IPS-NIHi11 (cell line): ENCODE results near the gene ZSCAN10.
A peak's percentile ranks its signal among the peaks of the same experiment; 100 is the strongest.
"Not testable (repeated sequence)": the region's sequence is repeated elsewhere in the genome, so short reads cannot be mapped to it uniquely, and the experiment has no call there.

ENCODE experiments used
- DNase-seq: peaks from one replicate; pipeline ENCODE4 v3.0.0; 2012; ENCODE audit warnings: mixed read lengths, low spot score

The ZSCAN10 gene

DNA sequence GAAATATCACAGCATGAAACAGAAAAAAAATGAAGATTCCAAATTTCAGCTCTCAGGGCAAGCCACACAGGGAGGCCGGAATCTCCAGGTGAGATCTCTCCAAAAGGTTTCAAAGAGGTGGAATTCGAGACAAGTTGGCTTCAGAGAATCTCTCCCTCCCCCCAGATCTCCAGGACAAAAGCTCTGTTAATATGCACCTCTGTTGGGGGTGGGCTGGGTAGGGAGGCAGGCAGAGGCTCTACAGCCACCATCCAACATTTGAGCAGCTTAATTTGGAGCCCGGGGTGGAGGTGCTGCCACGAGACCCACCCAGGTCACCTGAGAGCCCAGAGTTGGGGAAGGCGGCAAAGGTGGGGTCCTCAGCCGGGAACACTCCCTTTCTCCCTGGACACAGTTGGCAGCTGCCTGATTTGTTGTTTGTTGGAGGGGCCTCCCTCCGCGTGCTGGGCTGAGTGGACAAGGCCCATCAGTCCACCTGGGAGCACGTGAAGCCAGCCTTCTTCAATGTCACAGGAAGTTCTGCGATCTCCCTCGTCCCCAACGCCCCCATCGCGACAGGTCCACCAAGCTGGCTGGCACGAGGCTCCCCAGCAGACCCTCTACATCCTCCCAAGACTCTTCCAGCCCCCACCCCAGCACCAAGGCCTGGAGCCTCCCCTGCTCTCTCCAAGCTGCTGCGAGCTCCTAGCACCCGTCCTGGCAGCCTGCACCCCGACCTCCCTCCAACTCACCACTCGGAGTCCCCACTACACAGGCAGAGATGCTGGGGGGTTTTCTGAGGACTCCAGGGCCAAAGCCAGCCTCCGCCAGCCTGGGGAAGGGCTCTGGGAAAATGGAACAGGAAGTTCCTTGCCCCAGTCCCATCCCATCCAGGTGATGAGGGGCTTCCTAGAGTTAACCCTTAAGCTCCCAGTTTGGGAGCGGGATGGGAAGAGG, at the start of gene ZSCAN10:
Gene ZSCAN10, minus strand, starts transcription at position 836 of the 936 bp plus-strand sequence. CDS start 6,357 bp downstream, outside the sequence.
- peak; percentile 67 for DNase-seq

DNA sequence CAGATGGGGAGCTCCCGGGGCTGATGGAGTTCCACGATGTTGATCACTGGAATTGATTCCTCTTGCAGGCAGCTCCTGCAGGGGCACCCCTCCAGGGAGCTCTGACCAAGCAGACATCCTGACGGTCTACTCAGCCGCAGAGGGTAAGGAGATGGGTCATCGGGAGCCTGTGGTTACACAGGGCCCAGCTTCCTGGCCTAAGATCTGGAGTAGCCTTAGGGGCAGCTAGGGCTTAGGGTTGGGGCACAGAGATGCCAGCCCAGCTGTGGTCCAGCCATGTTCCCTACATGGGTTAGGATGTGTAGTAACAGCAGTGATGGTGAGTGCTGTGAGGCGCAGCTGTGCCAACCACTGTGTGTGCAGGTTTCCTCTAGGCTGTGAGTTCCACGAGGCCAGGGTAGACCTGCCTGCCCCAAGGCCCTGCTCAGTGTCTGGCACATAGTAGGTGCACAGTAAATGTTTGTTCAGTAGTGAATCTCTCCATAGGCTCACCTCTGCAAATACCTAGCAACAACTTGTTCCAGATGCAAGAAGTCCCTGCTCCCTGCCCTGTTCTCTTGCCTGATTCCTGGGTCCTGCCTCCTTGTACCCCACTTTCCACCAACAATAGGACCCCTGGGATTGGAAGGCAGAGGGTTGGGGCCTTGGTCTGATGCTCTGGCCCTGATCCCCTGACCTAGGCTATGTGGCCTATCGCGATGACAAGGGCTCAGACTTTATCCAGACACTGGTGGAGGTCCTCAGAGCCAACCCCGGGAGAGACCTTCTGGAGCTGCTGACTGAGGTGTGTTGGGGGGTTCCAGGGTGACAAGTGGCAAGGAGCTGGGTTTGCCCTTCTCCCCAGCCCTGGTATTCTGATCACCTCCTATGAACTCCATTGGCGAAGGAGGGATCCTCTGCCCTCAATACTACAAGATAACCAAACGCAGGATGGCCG, 49.4 kb upstream of the ZSCAN10 start:
- DNase-seq: no peak

DNA sequence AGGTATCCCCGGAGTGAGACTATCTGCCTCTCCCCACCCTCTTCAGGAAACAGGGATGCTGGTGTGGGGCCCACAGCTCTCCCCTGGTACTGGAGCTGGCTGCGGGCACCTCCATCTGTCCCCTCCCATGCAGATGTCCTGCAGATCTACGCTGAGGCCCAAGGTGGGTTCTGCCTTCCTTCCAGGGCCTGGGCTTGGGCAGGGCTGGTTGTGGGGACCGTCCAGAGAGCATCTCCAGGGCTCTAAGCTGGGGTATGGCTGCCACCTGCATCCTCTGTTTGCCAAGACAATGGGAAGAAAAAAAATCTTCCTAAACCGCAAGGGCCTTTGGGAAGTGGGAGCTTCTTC, 48.6 kb upstream of the ZSCAN10 start:
- DNase-seq: no peak

DNA sequence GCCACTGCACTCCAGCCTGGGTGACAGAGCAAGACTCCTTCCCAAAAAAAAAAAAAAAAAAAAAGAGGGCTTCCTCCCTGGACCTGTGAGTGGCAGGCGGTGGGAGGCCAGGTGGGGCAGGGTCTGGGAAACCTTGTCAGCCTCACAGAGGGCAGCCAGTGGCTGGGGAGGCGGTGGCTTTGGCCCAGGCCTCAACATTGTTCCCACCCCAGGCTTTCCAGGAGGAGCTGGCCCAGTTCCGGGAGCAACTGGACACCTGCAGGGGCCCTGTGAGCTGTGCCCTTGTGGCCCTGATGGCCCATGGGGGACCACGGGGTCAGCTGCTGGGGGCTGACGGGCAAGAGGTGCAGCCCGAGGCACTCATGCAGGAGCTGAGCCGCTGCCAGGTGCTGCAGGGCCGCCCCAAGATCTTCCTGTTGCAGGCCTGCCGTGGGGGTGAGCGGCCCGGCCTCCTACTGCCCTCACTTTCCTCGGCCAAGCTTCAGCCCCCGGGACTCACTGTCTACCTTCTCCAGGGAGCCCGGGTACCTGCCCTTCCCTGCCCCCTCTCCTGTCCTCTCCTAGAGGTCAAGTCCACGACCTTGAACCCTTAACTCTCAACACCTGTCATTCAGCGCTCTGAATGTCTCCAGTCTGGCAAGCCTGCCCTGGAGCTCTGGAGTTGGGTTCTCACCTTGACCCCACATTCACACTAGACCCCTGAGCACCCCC, 48.1 kb upstream of the ZSCAN10 start:
- DNase-seq: no peak

DNA sequence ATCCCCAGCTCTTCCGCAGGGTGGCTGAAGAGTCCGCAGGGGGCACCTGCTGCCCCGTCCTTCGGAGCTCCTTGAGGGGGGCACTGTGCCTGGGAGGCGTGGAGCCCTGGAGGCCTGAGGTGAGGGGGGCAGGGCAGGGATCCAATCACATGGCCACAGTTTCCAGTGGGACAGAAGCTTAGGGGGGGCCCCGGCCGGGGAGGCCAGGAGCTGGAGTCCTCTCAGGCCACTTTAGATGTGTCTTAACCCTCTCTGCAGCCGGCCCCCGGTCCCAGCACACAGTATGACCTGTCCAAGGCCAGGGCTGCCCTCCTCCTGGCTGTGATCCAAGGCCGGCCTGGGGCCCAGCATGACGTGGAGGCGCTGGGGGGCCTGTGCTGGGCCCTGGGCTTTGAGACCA, 46.6 kb upstream of the ZSCAN10 start:
- no peak for DNase-seq

DNA sequence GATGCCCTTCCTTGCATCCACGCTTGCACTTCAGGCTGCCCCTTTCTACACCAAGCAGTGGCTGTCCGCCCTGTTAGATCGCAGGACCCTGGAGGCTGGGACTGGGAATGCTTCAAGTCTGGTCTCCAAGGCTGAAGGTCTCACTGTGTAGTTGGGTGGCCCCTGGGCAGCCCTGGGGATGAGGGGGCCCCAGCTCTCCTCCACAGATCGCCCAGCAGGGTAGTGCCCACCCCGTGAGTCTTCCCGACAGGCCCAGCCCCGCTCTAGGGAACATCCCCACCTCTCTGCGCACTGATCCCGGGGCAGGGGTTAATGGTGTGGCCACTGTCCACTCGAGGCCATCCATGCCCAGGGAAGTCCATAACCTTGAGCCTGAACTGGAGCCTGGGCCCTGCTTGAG, 46.1 kb upstream of the ZSCAN10 start:
- DNase-seq: no peak

DNA sequence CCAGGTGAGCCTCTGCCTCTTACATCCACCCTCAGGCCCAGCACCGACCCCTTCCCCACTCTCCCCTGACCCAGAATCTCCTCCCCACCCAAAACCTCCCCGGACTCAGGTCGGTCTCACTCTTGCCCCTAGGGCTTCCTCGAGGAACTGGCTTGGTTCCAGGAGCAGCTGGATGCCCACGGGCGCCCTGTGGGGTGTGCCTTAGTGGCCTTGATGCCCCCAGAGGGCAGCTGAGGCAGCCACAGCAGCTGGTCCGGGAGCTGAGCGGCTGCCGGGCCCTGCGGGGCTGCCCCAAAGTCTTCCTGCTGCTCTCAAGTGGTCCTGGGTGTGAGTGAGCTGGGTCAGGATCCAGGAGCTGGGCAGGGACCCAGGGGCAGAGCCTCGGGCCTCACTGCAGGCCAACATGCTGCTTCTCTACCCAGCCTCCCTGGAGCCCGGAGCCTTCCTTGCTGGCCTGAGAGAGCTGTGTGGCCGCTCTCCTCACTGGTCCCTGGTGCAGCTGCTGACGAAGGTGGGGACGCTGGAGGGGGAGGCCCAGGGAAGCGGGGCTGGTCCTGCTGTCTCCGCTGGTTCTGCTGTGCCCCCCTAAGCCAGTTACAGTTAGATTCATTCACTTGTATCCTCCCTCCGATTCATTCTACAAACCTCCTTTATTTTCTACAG, 45.4 kb upstream of the ZSCAN10 start:
- DNase-seq: no peak

DNA sequence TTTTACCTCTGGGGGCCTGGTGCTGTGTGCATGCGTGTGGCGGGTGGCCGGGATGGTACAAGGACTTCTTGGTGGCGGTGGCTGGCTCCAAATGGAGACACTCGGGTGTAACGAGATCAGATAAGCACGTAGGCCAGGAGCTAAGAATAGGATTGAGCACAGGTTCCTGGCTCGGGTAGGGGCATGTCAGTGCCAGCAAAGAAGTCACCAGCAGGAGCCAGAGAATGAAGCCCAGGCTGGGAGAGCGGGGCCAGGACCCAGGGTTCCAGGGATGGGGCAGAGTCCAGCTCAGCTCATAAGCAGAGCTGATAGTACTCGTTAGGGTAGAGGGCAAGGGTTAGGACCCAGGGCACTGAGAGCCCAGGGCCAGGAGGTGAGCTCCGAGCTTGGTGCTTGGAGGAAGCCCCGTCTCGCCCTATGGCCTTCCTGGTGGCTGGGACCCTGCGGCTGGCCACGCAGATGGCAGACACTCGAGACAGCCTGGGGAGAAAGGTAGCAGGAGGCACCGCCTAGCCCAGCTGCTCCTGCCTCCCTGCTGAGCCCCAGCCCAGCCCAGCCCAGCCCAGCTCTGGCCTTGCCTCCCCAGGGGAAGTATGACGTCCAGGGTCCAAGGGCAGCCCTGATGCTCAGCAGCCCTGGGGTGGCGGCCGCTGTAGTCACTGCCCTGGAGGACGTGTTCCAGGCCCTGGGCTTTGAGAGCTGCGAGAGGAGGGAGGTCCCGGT, 44.7 kb upstream of the ZSCAN10 start:
- no peak for DNase-seq

DNA sequence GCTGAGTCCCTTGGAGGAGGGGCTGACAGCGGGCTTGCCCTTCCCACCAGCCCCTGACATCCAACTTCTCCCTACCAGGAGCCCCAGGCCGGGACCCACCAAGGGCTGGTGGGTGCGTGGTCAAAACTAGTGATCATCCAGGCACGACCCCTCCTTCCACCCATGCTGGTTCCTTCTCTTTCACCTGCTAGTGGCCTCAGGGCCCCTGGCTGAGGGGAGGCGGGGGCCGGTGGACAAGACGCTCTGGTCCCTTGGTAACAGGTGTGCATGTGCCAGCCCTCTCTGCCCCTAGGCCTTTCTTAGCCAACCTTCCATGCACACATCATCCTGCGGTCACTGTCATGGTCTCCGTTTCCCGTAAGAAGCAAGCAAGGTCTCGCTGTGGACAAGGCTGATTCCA, 44.1 kb upstream of the ZSCAN10 start:
- no peak for DNase-seq

DNA sequence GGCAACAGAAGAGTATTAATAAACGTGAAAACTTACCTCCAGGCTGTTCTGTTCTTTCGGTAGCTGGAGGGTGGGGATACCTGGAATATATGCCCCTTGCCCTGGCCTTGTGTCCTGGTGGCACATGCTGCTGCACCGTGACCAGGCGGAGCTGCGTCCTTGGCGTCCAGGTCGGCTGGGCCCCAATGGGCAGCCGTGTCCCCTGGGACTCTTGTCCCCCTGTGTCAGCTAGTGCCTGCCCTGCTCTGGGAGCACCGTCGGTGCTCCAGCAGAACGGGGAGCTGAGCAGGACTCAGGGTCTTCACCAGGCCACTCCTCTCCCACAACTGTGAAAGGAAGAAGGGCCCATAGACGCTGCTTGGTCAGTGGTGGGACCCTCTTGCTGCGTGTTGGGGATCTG, 43.7 kb upstream of the ZSCAN10 start:
- DNase-seq: no peak

DNA sequence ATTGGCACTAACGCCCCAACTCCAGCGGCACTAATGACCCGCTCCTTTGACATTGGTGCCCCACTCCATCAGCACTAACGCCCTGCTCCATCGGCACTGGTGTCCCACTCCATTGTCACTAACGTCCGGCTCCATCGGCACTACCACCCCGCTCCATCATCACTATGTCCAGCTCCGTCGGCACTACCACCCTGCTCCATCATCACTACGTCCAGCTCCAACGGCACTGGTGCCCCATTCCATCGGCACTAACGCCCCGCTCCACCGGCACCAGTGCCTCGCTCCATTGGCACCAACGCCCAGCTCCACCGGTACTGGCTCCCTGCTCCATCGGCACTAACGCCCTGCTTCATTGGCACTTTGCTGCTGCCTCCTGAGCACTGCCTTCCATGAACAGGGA, 43.2 kb upstream of the ZSCAN10 start:
- DNase-seq: no peak

DNA sequence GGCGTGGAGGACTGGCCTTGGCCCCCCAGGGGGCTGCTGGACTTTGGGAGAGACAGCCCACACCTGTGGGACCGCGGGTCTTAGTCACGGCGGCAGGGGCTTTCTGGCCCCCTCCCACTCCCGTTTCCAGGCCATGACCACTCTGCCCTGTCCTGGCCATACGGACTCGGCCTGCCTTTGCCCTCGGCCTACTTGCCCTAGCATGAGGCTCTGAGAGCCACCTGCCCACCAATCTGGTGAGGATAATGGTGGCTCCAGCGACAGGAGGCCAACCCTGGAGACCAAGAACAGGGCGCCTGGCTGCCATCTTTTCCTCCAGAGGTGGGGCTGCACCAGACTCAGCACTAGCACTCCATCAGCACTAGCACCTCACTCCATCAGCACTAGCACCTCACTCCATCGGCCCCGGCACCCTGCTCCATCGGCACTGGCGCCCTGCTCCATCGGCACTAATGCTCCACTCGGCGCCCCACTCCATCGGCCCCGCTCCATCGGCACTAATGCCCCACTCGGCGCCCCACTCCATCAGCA, 42.8 kb upstream of the ZSCAN10 start:
- no peak for DNase-seq

DNA sequence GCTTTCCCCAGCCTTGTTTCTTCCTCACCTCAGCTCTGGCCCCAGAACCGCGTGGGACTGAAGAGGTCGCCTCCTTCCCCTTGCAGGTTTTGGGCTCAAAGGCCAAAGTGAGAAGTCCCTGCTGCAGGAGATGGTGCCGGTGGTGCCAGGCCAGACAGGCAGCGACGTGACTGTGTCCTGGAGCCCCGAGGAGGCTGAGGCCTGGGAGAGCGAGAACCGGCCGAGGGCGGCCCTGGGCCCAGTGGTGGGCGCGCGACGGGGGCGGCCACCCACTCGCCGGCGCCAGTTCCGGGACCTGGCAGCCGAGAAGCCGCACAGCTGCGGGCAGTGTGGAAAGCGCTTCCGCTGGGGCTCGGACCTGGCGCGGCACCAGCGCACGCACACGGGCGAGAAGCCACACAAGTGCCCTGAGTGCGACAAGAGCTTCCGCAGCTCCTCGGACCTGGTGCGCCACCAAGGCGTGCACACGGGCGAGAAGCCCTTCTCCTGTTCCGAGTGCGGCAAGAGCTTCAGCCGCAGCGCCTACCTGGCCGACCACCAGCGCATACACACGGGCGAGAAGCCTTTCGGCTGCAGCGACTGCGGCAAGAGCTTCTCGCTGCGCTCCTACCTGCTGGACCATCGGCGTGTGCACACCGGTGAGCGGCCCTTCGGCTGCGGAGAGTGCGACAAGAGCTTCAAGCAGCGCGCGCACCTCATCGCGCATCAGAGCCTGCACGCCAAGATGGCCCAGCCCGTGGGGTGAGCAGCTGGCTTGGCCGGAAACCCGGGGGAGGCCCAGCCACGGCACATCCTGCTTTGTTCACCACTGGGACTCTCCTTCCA, 41.7 kb upstream of the ZSCAN10 start:
- DNase-seq: no peak

DNA sequence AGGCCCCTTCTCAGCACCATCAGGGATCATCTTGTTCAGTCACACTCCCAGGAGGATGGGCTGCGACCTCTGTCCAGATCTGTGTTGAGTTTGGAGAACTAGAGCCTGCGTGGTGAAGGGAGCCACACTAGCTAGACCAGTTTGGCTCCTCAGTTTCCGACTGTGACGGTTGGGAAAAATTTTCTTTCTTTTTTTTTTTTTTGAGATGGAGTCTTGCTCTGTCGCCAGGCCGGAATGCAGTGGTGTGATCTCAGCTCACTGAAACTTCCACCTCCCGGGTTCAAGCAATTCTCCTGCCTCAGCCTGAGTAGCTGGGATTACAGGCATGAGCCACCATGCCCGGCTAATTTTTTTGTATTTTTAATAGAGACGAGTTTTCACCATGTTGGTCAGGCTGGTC, 40.5 kb upstream of the ZSCAN10 start:
- not testable (repeated sequence) for DNase-seq

DNA sequence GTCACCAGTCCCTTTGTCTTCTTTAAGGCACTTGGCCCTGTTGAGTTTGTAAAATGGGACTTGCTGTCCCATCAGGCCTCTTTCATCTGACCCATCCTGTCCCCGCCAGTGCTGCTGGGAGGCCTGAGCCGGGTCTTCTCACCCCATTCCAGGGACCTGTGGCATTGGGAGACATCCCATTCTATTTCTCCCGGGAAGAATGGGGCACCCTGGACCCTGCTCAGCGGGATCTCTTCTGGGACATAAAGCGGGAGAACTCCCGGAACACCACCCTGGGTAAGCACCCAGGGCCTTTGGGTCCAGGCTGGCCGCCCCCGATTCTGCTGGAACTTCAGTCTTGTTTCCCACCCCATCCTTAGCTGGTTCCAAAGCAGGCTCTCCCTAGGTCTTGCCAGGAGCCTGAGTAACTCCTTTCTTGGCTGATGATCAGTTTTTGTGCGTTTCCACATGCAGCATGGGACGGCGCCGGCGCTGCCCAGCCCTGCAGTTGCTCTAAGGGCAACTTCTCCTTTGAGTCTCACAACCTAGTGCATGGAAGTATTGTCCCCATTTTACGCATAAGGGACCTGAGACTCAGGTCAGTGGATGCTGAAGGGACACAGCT, 39.8 kb upstream of the ZSCAN10 start:
- no peak for DNase-seq

DNA sequence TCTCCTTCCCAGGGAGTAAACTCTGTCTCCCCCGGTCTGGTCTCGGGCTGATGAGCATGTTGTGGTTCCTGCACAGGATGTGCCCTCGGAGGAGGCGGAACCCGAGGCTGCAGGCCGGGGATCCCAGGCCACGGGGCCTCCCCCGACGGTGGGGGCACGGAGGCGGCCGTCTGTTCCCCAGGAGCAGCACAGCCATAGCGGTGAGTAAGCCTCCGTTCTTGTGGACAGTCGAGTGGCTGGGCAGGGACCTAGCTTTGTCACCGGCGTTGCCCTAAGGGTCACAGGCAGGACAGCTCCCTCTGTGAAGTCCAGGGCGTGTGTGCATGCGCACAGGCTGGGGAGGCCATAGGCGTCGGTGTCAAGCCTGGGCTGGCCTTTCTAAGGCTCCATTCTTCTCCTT, 39.2 kb upstream of the ZSCAN10 start:
- DNase-seq: peak; percentile 3

DNA sequence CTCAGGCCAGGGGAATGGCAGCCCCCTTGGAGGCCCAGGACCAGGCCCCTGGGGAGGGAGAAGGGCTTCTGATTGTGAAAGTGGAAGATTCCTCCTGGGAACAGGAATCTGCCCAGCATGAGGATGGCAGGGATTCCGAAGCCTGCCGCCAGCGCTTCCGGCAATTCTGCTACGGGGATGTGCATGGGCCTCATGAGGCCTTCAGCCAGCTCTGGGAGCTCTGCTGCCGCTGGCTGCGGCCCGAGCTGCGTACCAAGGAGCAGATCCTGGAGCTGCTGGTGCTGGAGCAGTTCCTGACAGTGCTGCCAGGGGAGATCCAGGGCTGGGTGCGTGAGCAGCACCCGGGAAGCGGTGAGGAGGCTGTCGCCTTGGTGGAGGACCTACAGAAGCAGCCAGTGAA, 38.2 kb upstream of the ZSCAN10 start:
- DNase-seq: no peak

DNA sequence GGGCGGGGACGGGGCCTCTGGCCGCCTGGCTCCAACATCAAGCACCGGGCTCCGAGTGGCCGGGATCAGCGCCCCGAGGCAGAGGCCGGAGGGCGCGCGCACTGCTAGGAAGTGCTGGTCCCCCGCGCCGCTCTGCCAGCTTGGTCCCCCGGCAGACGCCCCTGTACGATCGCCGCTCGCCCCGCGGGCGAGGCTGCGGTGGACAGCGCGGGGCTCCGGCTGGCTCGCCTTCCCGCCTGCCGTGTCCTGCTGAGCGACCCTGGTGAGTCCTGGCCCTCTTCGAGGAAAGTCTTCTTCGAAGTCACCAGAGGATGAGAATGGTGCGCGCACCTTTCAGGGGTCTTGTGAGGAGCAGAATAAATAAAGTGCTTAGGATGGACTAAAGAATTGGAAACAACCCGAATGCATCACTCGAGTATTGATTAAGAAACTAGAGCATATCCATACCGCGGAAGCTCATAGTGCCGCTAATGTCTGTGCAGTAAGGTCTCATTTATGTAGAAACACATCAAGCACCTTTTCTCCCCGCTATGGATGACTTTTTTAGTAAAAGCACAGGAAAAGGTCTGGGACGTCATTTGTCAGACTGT, 36.1 kb upstream of the ZSCAN10 start:
- no peak for DNase-seq
